Activated naive CD4-positive, alpha-beta T cell treated with anti-CD3 and anti-CD28 coated beads, Interleukin-2, amount 10 ng/mL, durations not matched to agents 5 hours and 36 hours (primary cell): Measurements from ENCODE around the gene ADD3. TPM values are rescaled to one million over a fixed set of nuclear protein-coding genes. Genes with fewer than 3 reads are reported as not detected.

Experiments used
- total RNA-seq, 2 experiments: library from RNA; stranded (reverse); gene quantifications; one replicate each; pipeline ENCODE4 v1.2.3, GENCODE V29; 2021

ADD3 gene
- 100 to 1,000 TPM; 433 to 436 TPM for total RNA-seq

DNA sequence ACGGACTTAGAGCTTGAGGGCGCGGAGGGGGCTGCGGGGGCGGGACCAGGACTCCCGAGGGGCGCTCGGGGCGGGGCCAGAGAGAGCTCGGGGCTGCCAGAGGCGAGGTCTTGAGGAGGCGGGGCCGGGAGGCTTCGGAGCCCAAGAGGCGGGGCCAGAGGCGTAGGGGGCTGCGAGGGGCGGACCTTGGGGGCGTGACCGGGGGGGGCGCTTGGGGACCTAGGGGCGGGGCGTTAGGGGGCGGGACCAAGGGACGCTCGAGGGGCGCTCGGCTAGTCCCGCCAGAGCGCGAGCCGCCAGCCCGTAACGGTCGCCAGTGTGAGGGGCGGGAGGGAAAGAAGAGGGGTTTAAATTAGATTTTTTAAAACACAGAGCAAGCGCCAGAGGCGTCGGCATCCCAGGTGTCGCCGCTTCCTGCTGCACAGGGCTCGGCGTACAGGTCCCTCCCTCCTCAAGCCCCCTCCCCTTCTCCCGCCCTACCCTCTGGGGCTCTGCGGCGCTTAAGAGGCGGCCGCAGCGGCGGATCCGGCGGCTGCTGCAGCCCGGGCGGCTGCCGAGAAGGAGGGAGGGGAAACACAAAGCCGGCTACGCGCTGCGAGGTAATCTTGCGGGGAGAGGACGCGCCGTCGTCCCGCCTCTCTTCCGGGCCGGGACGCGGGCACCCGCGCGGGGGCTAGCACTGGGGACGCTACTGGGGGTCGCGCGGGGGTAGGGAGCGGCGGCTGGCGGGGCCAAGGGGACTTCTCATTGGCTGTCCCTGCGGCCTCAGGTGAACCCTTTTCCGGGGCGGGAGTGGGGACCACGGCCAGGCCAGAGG is at the start of gene ADD3:
Gene ADD3 (plus strand): TSS at position 284 of the 817 bp plus-strand sequence. CDS start 92,670 bp downstream, outside the sequence.

Other genes with a start within 250 kb of the ADD3 start
- 10 to 100 TPM; 69.4 to 77.6 TPM for gene XPNPEP1, start 84.5 kb upstream of the ADD3 start, total RNA-seq
- gene MXI1, start 199.6 kb downstream of the ADD3 start, total RNA-seq, result 10 to 100 TPM; 34.3 to 35.3 TPM